GM18508 (cell line): ENCODE results near the gene ONECUT3.

ENCODE experiments used
- ATAC-seq: cut with Tn5 transposase; IDR thresholded peaks from one replicate; pipeline ENCODE4 v1.9.1; 2021; ENCODE audit warnings: moderate number of reproducible peaks; ENCODE audit not compliant: insufficient read depth, unreplicated experiment

Gene ONECUT3

DNA sequence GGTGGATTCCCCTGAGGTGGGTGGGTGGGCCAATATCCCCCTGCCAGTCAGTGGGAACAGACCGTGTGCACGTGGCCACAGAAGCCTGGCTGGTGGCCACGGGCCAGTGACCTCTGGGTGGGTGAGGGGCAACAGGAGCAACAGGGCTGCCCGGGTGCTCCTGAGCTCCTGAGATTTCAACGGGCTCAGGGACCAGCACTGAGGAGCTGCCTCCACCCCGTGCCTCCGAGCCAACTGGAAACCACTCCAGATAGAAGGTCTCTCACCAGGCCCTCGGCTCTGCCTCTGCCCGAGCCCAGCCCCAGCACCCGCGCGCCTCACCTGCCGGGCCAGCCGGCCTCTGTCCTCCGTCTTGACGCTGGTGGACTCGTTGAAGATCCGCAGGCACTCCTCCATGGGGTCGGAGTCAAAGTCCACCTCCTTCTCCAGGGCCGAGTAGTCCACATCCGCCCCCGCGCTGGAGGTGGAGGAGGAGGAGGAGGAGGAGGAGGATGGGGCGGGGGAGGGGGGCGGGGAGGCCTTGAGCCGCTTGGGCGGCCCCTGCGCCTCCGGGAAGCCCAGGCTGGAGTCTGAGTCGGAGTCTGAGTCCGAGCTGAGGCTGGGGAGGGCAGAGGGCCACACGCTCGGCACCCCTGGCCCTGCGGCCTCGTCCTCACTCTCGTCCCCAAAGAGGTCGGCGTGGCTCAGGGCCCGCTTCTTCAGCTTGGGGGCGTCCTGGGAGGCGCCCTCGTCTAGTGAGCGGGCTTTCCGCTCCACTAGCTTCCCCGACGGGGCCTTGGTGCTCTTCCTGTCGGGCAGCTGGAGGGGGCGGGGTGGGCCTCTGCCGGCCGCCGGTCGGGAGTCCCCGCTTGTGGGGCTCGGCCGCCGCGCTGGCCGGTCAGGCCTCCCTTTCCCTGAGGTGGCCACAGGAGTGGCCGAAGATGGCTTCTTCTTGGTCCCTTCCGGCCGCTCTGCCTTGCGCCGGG is 73.5 kb downstream of the ONECUT3 start:
- ATAC-seq, result no peak

DNA sequence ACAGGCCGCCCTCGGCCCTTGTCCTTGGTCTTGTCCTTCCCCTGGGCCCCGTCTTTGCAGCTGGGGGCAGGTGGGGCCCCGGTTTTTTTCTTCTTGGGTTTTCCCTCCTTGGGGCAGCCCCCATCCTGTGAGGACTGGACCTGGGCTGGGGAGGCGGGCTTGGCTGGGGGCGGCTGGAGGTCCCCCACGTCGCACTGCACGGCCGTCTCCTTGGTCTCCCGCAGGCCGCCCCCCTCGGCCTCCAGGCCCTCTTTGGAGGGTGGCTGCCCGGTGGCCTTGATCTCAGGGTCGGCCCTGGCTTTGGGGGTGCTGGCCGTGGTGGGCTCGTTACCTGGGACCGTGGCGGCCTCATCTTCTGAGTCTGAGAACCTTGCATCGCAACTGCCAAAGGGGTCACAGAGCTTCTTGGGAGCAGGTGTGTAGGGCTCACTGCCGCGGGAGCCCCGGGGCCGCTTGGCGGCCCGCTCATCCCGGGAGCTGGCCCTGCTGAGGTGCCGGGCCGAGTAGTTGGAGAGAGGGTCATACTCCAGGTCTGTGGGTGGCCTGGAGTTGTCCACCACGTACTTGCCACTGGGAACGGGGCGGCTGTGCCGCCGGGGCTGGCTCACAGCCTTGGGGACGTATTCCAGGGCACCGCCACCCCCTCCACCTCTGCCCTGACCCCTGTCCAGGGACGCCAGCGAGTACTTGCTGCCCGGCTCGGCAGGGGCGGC is 74.4 kb downstream of the ONECUT3 start:
- no peak for ATAC-seq

- no peak for ATAC-seq
These were observed 75.3 kb downstream of the ONECUT3 start for GRCh38 chr19:1828279-1829238.

GRCh38 chr19:1829958-1830357 is 76.7 kb downstream of the ONECUT3 start:
- no peak for ATAC-seq

- no peak for ATAC-seq
These were observed 77.3 kb downstream of the ONECUT3 start for GRCh38 chr19:1830568-1830967.
